PFSK-1 (cell line): ENCODE data around the gene XDH.

Experiments
- POLR2AphosphoS5 ChIP-seq: IDR thresholded peaks from 2 replicates; pipeline ENCODE4 v1.6.1; 2012; ENCODE audit warnings: low read depth, mild to moderate bottlenecking, control low read depth, low read length, moderate library complexity
- REST ChIP-seq, 2 experiments: IDR thresholded peaks; 2 replicates each; pipeline versions ENCODE4 v1.6.1 to v1.8.0; 2011 to 2012; ENCODE audit warnings: low read depth in 2 of 2, low read length in 2 of 2, control low read depth in 1 of 2, inconsistent platforms in 1 of 2, mild to moderate bottlenecking in 1 of 2, moderate library complexity in 1 of 2; ENCODE audit not compliant: insufficient read depth in 1 of 2
- SIN3A ChIP-seq: IDR thresholded peaks from 2 replicates; pipeline ENCODE4 v1.6.1; 2012; ENCODE audit warnings: mild to moderate bottlenecking, low read length, moderate library complexity, borderline replicate concordance; ENCODE audit not compliant: insufficient read depth
- TAF1 ChIP-seq: IDR thresholded peaks from 2 replicates; pipeline ENCODE4 v1.6.1; 2012; ENCODE audit warnings: low read length, control low read depth, borderline replicate concordance; ENCODE audit not compliant: insufficient read depth

GRCh38 chr2:31332521-31332920 is 82.0 kb downstream of the XDH start:
- TF ChIP-seq POLR2AphosphoS5 (no peak), REST (IDR thresholded peaks at IDR 0.05; ENCODE audit: insufficient read depth in 1 of 2, low read depth in 2 of 2, low read length in 2 of 2) (no peak), SIN3A (no peak), TAF1 (no peak)
